Activated CD4-positive, alpha-beta T cell treated with anti-CD3 and anti-CD28 coated beads, Interleukin-2, amount 10 ng/mL, durations not matched to agents 7 days and 5 days (primary cell): ENCODE data around the gene MYO9A. TPM values are rescaled to one million over a fixed set of nuclear protein-coding genes. Genes with fewer than 3 reads are reported as not detected.
A peak's percentile ranks its signal among the peaks of the same experiment; 100 is the strongest.

Source experiments
- CTCF ChIA-PET: fragments of 350-600 bp; sonication (Branson Sonifier 250); formaldehyde crosslinking; loops from one replicate; lab custom pipeline; 2021; ENCODE audit warnings: antibody characterized with exemption; lab: Charles Lee
- POLR2A ChIA-PET: fragments of 350-600 bp; sonication (Branson Sonifier 250); formaldehyde crosslinking; loops from one replicate; lab custom pipeline; 2021; ENCODE audit warnings: antibody characterized with exemption; lab: Charles Lee
- DNase-seq: peaks from one replicate; pipeline ENCODE4 v3.0.0-alpha.2; 2020
- H3K27ac Mint-ChIP-seq: one replicate; pipeline ENCODE4 v1.8.0; 2021; ENCODE audit warnings: mild to moderate bottlenecking, moderate library complexity, mixed read lengths
- H3K27me3 Mint-ChIP-seq: one replicate; pipeline ENCODE4 v1.8.0; 2021; ENCODE audit warnings: mixed read lengths
- H3K36me3 Mint-ChIP-seq: one replicate; pipeline ENCODE4 v1.8.0; 2021; ENCODE audit warnings: low read depth, mixed read lengths
- H3K4me1 Mint-ChIP-seq: one replicate; pipeline ENCODE4 v1.8.0; 2021; ENCODE audit warnings: mixed read lengths
- H3K4me3 Mint-ChIP-seq: one replicate; pipeline ENCODE4 v1.8.0; 2021; ENCODE audit warnings: mild to moderate bottlenecking, moderate library complexity, mixed read lengths
- H3K9me3 Mint-ChIP-seq: one replicate; pipeline ENCODE4 v1.8.0; 2021; ENCODE audit warnings: mixed read lengths
- total RNA-seq, 2 experiments: library from RNA; stranded (reverse); gene quantifications; one replicate each; pipeline ENCODE4 v1.2.3, GENCODE V29; 2021

Gene MYO9A
- total RNA-seq, 2 experiments from 2014 or later = 21.8 to 24.1 TPM

- DNase-seq = no peak
- Mint-ChIP-seq H3K4me3 (no peak overlapping the region), H3K27me3 (peaks cover 2% of the 10 kb centered on the region), H3K27ac (no peak overlapping the region), H3K4me1 (peaks cover 1% of the 10 kb centered on the region), H3K9me3 (no peaks in the 10 kb centered on the region), H3K36me3 (no peaks in the 10 kb centered on the region)
- ChIA-PET CTCF (interaction anchor here (0.9 to 1.9 kb wide), 8 partner anchors 11 to 327 kb away, joined by 3 to 6 read pairs (median 3); no protein-coding TSS in a partner anchor), POLR2A (no interaction called here)
Measured at GRCh38 chr15:71801935-71802655, 315.9 kb downstream of the MYO9A start.

- Mint-ChIP-seq H3K27ac (peak overlapping the region; percentile 2), H3K9me3 (no peaks in the 10 kb centered on the region), H3K27me3 (peaks cover 4% of the 10 kb centered on the region), H3K36me3 (no peaks in the 10 kb centered on the region), H3K4me3 (no peak overlapping the region), H3K4me1 (peaks cover 1% of the 10 kb centered on the region)
- ChIA-PET CTCF (interaction anchor here (0.6 to 1.8 kb wide), 8 partner anchors 10 to 365 kb away, joined by 3 to 6 read pairs (median 3); no protein-coding TSS in a partner anchor), POLR2A (interaction anchor here (0.6 kb wide), 1 partner anchor 1035 kb away, joined by 4 read pairs; no protein-coding TSS in a partner anchor)
- peak; percentile 33 for DNase-seq
Measured at GRCh38 chr15:71800835-71801745, 316.9 kb downstream of the MYO9A start.

- no peak for DNase-seq
- H3K4me3 Mint-ChIP-seq = no peak overlapping the region
- H3K36me3 Mint-ChIP-seq = no peaks in the 10 kb centered on the region
- H3K4me1 Mint-ChIP-seq = peaks cover 1% of the 10 kb centered on the region
- no peaks in the 10 kb centered on the region for H3K9me3 Mint-ChIP-seq
- ChIA-PET CTCF (interaction anchor here (0.8 kb wide), 1 partner anchor 19 kb away, joined by 6 read pairs; no protein-coding TSS in a partner anchor), POLR2A (no interaction called here)
- H3K27me3 Mint-ChIP-seq = peaks cover 4% of the 10 kb centered on the region
- H3K27ac Mint-ChIP-seq = no peak overlapping the region
Measured at GRCh38 chr15:71800190-71800589, 317.8 kb downstream of the MYO9A start.

GRCh38 chr15:71798641-71799040 lies 319.3 kb downstream of the MYO9A start:
- no peak overlapping the region for H3K27ac Mint-ChIP-seq
- H3K9me3 Mint-ChIP-seq = no peaks in the 10 kb centered on the region
- no peak for DNase-seq
- POLR2A ChIA-PET = no interaction called here
- peaks cover 4% of the 10 kb centered on the region for H3K27me3 Mint-ChIP-seq
- CTCF ChIA-PET = interaction anchor here (0.9 kb wide), 1 partner anchor 55 kb away, joined by 3 read pairs; no protein-coding TSS in a partner anchor
- H3K36me3 Mint-ChIP-seq = no peaks in the 10 kb centered on the region
- no peak overlapping the region for H3K4me3 Mint-ChIP-seq
- H3K4me1 Mint-ChIP-seq = peaks cover 1% of the 10 kb centered on the region

GRCh38 chr15:71792521-71792920 lies 325.4 kb downstream of the MYO9A start:
- no peak overlapping the region for H3K4me3 Mint-ChIP-seq
- DNase-seq = no peak
- CTCF ChIA-PET = no interaction called here
- H3K9me3 Mint-ChIP-seq = no peaks in the 10 kb centered on the region
- no peaks in the 10 kb centered on the region for H3K36me3 Mint-ChIP-seq
- H3K27ac Mint-ChIP-seq = no peak overlapping the region
- no peaks in the 10 kb centered on the region for H3K4me1 Mint-ChIP-seq
- POLR2A ChIA-PET = no interaction called here
- peaks cover 2% of the 10 kb centered on the region for H3K27me3 Mint-ChIP-seq

GRCh38 chr15:71791975-71792374 lies 326.0 kb downstream of the MYO9A start:
- Mint-ChIP-seq H3K36me3 (no peaks in the 10 kb centered on the region), H3K4me3 (no peak overlapping the region), H3K4me1 (no peaks in the 10 kb centered on the region), H3K27ac (no peak overlapping the region), H3K9me3 (no peaks in the 10 kb centered on the region), H3K27me3 (peaks cover 5% of the 10 kb centered on the region)
- CTCF ChIA-PET = interaction anchor here (0.6 to 0.7 kb wide), 2 partner anchors 9 to 359 kb away, joined by 3 read pairs; no protein-coding TSS in a partner anchor
- POLR2A ChIA-PET = no interaction called here
- DNase-seq = no peak

GRCh38 chr15:71790081-71790480 lies 327.9 kb downstream of the MYO9A start:
- Mint-ChIP-seq H3K4me1 (no peaks in the 10 kb centered on the region), H3K4me3 (no peak overlapping the region), H3K27ac (no peak overlapping the region), H3K9me3 (no peaks in the 10 kb centered on the region), H3K36me3 (no peaks in the 10 kb centered on the region), H3K27me3 (peaks cover 3% of the 10 kb centered on the region)
- CTCF ChIA-PET = interaction anchor here (2.1 kb wide), 1 partner anchor 12 kb away, joined by 6 read pairs; no protein-coding TSS in a partner anchor
- DNase-seq = no peak
- POLR2A ChIA-PET = no interaction called here

- peaks cover 6% of the 10 kb centered on the region for H3K27me3 Mint-ChIP-seq
- no peak overlapping the region for H3K27ac Mint-ChIP-seq
- no peaks in the 10 kb centered on the region for H3K36me3 Mint-ChIP-seq
- CTCF ChIA-PET = interaction anchor here (2.1 kb wide), 1 partner anchor 12 kb away, joined by 6 read pairs; no protein-coding TSS in a partner anchor
- H3K9me3 Mint-ChIP-seq = no peaks in the 10 kb centered on the region
- H3K4me3 Mint-ChIP-seq = no peak overlapping the region
- POLR2A ChIA-PET = no interaction called here
- DNase-seq = no peak
- H3K4me1 Mint-ChIP-seq = no peaks in the 10 kb centered on the region
Measured at GRCh38 chr15:71789616-71790015, 328.3 kb downstream of the MYO9A start.

- no peak overlapping the region for H3K4me3 Mint-ChIP-seq
- peaks cover 6% of the 10 kb centered on the region for H3K27me3 Mint-ChIP-seq
- no peaks in the 10 kb centered on the region for H3K4me1 Mint-ChIP-seq
- H3K9me3 Mint-ChIP-seq = no peaks in the 10 kb centered on the region
- no peak for DNase-seq
- CTCF ChIA-PET = interaction anchor here (0.6 to 2.1 kb wide), 2 partner anchors 8 to 13 kb away, joined by 3 to 6 read pairs; no protein-coding TSS in a partner anchor
- no peaks in the 10 kb centered on the region for H3K36me3 Mint-ChIP-seq
- no peak overlapping the region for H3K27ac Mint-ChIP-seq
- POLR2A ChIA-PET = no interaction called here
Measured at GRCh38 chr15:71788646-71789579, 329.0 kb downstream of the MYO9A start.

GRCh38 chr15:71786673-71787072 lies 331.3 kb downstream of the MYO9A start:
- Mint-ChIP-seq H3K36me3 (no peaks in the 10 kb centered on the region), H3K27ac (no peak overlapping the region), H3K9me3 (no peaks in the 10 kb centered on the region), H3K27me3 (peaks cover 9% of the 10 kb centered on the region), H3K4me3 (no peak overlapping the region), H3K4me1 (no peaks in the 10 kb centered on the region)
- ChIA-PET POLR2A (no interaction called here), CTCF (interaction anchor here (0.6 kb wide), 1 partner anchor 193 kb away, joined by 3 read pairs; no protein-coding TSS in a partner anchor)
- no peak for DNase-seq

- no peaks in the 10 kb centered on the region for H3K9me3 Mint-ChIP-seq
Measured at GRCh38 chr15:71785996-71786395, 332.0 kb downstream of the MYO9A start.

GRCh38 chr15:71784719-71785118 lies 333.2 kb downstream of the MYO9A start:
- no peak overlapping the region for H3K27ac Mint-ChIP-seq
- POLR2A ChIA-PET = no interaction called here
- no peak overlapping the region for H3K4me3 Mint-ChIP-seq
- H3K4me1 Mint-ChIP-seq = peaks cover 17% of the 10 kb centered on the region
- peaks cover 9% of the 10 kb centered on the region for H3K27me3 Mint-ChIP-seq
- CTCF ChIA-PET = no interaction called here
- DNase-seq = no peak
- H3K36me3 Mint-ChIP-seq = no peaks in the 10 kb centered on the region
- no peaks in the 10 kb centered on the region for H3K9me3 Mint-ChIP-seq

More at GRCh38 chr15:71785996-71786395, 332.0 kb downstream of the MYO9A start:
- ChIA-PET CTCF (interaction anchor here (0.6 kb wide), 2 partner anchors 11 to 194 kb away, joined by 3 to 4 read pairs; no protein-coding TSS in a partner anchor), POLR2A (no interaction called here)
- Mint-ChIP-seq H3K4me1 (peaks cover 6% of the 10 kb centered on the region), H3K27me3 (peaks cover 9% of the 10 kb centered on the region), H3K4me3 (no peak overlapping the region), H3K27ac (no peak overlapping the region), H3K36me3 (no peaks in the 10 kb centered on the region)
- no peak for DNase-seq
